GM21515 (cell line): ENCODE results near the gene RAB40C.
A peak's percentile ranks its signal among the peaks of the same experiment; 100 is the strongest.

Experiments used
- ATAC-seq: cut with Tn5 transposase; IDR thresholded peaks from one replicate; pipeline ENCODE4 v1.9.1; 2021; ENCODE audit not compliant: unreplicated experiment

Gene RAB40C

GRCh38 chr16:589658-590187, at the start of gene RAB40C:
RAB40C (plus strand) TSS chr16:590066; CDS start chr16:590292, 226 bp downstream.
- ATAC-seq: peak; percentile 59

- no peak for ATAC-seq
These were observed 49.1 kb upstream of the RAB40C start for GRCh38 chr16:540645-541340.

- no peak for ATAC-seq
These were observed 46.3 kb upstream of the RAB40C start for GRCh38 chr16:543301-544164.

- no peak for ATAC-seq
These were observed 45.3 kb upstream of the RAB40C start for GRCh38 chr16:544517-544916.

GRCh38 chr16:546909-547770, 42.7 kb upstream of the RAB40C start:
- ATAC-seq: no peak

- no peak for ATAC-seq
These were observed 41.3 kb upstream of the RAB40C start for GRCh38 chr16:548586-548985.

- ATAC-seq: no peak
These were observed 40.2 kb upstream of the RAB40C start for GRCh38 chr16:549544-550263.

- ATAC-seq: no peak
These were observed 38.7 kb upstream of the RAB40C start for GRCh38 chr16:551210-551609.

- ATAC-seq: no peak
These were observed 37.7 kb upstream of the RAB40C start for GRCh38 chr16:552171-552570.

GRCh38 chr16:553601-554296, 36.1 kb upstream of the RAB40C start:
- no peak for ATAC-seq

GRCh38 chr16:554297-554621, 35.6 kb upstream of the RAB40C start:
- ATAC-seq: no peak

GRCh38 chr16:554640-555365, 35.1 kb upstream of the RAB40C start:
- ATAC-seq: no peak

- ATAC-seq: no peak
These were observed 34.1 kb upstream of the RAB40C start for GRCh38 chr16:555528-556473.

GRCh38 chr16:556474-557173, 33.2 kb upstream of the RAB40C start:
- no peak for ATAC-seq

- no peak for ATAC-seq
These were observed 32.2 kb upstream of the RAB40C start for GRCh38 chr16:557463-558297.

GRCh38 chr16:558298-559020, 31.4 kb upstream of the RAB40C start:
- ATAC-seq: no peak
